ENCODE results near the gene PROCA1.

PROCA1 gene

DNA sequence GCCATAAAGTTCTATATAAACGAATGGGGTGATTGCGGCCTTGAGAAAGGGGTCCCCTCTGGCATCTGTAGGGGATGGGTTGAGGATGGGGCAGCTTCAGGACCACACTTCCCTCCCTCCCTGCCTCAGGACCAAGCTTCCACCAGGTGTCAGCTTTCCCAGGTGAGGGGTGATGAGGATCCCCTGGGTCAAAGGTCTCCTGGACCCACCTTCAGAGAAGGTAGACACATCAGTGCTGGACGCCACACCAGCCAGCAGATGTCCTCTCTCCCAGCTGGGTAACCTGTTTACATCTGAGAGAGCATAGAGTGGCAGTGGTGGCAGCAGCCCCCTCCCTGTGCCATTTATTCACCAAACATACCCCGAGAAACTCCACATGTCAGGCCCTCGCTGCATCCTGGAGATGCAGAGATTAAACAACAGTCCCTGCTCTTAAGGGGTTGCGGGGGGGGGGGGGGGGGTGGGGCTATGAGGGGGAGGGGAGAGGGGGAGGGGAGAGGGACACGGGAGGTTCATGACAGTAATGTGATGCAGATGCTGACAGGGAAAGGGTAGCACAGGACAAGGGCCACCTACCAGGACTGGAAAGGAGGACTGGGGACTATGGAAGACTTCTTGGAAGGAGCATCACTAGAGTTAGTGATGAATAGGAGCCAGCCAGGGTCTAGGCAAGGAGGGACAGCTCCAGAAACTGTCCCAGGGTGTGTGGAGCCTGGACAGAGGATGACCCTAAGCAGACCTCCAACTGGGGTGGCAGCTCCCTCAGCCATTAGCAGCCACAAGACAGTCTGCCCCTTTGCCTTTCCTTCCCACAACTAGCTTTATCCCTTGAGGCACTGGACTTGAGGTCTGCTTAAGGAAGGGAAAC lies 5.0 kb downstream of the PROCA1 start:
- DNase-seq, result no peak

DNA sequence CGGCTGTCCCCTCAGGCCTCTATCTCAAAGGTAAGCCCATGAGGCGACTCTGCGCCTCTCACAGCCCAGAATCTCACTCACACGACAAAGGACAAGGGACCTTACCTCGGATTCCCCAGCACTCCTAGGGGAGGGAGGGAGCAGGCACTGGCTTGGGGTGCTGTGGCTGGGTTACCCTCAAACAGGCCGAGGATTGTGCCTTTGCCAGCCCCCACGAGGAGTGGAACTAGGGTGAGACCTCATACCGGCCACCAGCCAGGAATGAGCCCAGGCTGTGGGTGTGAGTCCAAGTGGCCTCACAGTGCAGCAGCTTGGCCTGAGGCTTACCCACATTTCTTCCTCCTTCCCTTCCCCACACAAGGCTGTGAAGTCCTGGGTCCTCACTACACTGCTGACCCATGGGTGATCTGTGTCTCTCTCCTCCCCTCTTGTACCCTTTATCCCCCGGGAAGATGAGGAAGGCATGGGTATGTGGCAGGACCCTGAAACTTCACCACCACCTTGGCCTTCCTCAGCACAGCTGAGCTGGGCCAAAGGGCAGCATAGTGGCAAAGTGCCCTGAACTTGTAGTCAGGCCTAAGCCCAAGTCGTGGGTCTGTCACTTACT lies 5.9 kb downstream of the PROCA1 start:
- no peak for DNase-seq

DNA sequence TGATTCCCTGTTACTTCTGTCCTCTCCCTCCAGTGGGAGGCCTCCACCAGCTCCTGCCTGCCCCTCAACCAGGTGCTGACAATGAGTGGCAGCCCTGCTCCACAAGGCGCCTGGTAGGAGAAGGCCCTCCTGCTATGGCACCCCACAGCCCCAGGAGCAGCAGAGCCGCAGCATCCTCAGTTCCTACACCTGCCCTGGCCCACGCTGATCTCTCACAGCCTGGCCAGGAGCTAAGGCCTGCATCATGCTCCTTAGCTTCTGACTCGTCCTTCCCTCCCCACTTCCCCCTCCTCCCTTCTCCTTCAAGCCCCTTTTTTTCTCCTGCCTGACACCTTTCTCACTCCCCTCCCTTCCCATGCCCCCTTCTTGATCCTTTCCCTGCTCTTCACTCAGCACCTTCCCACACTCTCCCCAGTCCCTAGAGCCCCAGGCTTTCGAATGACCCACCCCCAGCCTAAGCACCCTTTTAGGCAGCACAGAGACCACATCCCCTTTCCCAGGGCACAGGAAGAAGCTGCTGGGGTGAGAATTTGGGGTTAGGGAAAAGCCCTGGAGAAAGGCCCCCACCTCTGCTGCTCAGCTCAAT lies 6.5 kb downstream of the PROCA1 start:
- no peak for DNase-seq

DNA sequence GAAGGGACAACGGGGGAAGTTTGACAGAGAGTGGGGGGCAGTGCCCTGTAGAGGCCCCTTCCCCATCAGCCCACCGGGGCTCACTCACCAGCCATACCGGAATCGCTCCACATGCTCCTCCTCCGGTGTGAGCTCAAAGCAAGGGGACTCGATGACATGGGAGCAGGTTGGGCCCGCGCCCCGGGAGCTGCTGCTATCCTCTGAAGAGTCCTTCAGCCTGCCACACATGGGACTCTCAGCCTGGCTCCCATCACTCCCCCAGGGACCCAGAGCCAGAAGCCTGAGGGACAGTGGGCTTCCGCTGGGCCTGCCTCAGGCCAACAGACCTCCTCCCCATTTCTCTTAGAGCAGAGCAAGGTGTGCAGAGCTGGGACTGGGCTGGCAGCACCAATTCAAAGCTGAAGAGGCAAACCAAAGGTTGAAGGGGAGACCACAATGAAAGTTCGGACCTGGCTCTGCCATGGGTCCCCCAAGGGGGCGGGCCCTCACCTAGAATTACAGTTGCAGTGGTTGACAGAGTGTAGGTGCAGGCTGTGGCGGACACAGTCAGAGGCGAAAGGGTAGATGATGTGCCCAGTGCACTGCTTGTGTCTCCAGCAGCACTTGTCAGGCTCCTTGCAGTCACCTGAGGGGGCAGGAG lies 7.3 kb downstream of the PROCA1 start:
- no peak for DNase-seq

DNA sequence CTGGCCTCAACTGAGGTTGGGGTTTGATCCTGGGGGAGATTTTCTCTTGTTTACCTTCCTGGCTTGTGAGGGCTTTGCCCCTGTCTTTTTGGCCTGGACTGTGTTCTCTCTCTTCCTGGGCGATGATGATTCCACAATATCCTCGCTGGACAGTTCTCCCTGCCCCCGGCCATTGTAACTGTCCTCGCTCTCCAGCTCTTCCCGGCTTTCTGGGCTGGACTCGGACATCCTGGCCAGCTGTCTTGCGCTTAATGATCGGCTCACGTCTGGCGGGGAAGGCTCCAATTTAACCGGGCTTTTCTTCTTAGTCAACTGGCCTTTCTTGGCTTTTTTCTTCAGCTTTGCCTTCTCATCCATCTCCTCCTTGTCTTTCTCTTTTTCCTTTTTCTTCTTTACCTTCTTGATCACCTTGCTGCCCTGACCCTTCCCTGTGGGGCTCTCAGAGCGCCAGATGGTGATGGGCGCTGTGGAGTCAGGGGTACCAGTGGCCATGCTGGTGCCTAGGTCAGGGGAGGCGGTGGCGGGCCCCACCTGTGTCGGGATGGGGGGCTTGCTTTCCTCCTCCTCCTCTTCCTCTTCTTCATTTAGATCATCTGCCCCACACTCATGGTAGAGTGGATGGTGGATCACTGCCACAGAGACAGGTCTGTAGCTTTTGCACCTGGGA lies 8.0 kb downstream of the PROCA1 start:
- no peak for DNase-seq

DNA sequence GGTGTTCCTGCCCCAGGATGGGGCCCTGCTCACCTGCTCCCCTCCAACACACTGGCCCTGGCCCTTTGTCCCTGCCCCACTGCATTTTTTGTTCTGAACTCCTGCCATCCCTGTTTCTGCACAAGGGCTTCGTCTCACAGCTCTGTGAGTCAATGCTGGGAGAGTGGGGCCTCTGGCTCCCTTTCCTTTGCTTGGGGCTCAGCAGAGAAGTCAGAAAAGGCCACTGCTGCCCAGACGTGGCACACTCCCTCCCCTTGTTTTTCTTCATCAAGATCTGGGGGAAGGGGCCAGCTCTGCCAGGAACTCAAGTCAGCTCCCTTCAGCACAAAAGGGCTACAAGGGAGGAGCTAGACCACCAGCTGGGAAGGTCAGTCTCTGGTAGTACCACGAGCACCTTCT lies 8.9 kb downstream of the PROCA1 start:
- DNase-seq, result no peak

- DNase-seq, result no peak
Observed at GRCh38 chr17:28702026-28702751, 9.5 kb downstream of the PROCA1 start.

GRCh38 chr17:28700830-28701492 lies 10.7 kb downstream of the PROCA1 start:
- no peak for DNase-seq

- DNase-seq, result no peak
Observed at GRCh38 chr17:28700278-28700677, 11.4 kb downstream of the PROCA1 start.

- DNase-seq, result no peak
Observed at GRCh38 chr17:28698253-28698941, 13.3 kb downstream of the PROCA1 start.

DNA sequence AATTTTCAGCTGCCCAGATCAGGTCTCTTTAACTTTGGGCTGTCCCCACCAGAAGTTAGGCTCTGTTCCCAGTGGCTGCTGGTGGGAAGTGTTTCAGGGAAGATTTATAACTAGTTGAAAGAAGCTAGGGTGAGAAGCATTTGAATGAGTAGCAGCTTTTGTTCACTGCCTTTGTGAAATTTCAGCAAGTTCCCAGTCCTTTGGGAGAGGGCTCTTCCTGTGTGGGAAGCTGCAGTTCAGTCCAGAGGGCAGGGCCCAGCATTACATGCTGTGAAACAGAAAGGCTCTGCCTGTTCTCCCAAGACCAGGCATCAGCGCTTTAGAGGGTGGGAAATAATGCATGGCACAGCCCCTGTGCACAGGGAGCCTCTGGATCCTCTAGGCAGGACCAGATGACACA lies 17.8 kb downstream of the PROCA1 start:
- no peak for DNase-seq

DNA sequence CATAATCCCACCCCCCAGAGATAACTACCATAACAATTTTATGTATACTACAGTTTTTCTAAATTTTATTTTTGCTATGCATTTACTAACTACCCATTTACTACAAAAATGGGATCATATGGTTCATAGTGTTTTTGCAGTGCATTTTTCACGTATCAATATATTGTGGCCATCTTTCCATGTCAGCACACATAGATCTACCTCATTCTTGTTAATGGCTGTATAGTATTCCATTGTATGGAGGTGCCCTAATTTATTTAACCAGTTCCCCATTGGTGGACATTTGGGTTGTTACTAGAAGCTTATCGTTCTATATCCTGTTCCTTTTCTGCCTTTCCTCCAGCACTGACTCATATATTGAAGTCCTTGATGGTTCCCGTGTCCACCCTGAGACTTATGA lies 22.7 kb downstream of the PROCA1 start:
- no peak for DNase-seq

DNA sequence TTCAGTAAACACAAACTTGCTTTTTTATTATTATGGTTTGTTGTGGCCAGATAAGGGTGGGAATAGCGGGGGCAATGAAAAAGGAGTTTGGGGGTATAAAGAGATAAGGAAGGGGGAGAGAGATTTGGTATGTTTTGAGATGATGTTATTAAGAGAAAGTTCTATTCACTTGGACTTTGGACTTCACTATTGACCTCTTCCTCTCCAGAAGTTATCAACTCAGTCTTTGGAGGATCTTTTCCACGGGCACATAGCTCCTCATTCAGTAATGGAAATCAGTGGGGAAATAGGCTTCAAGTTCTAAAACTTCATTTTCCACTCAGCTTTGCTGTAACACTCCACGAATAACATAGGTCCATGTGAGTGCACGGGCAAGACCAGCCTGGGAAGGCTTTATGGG lies 23.2 kb downstream of the PROCA1 start:
- DNase-seq, result no peak

DNA sequence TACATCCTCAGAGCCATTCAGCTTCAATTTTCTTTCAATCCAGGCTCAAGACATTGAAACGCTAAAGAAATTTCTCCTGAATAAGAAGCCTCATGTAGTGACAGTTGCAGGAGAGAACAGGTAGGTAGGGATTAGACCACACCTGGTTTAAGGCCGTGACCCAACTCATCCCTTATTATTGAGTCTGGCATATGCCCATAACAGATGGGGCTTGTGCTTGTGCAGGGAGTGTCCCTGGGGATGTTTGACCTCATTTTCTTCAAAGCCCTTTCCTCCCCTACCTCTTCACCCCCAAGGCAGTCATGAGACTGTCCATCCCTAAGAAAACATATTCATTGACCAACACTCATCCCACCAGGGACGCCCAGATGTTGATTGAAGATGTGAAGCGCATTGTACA lies 25.4 kb downstream of the PROCA1 start:
- no peak for DNase-seq

GRCh38 chr17:28685366-28685765 lies 26.3 kb downstream of the PROCA1 start:
- DNase-seq, result no peak

DNA sequence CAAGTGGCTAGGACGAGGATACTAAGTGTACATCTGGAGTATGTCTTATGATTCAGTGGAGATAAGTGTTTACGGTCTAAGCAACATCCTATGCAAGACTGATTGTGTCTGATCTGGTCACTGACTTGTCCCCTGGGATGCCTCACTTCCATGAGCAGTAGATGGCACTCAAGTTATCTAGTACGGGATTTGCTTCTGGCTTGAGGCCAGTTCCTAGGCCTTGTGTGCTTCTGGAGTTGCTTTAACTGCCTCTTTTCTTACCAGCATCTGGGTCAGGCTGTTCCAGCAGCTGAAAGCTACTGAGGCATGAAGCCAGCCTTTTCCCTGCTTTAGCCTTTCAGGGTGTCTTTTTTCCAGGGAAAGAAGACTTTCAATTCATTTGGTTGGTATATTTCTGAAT lies 26.7 kb downstream of the PROCA1 start:
- DNase-seq, result no peak

GRCh38 chr17:28682655-28683054 lies 29.0 kb downstream of the PROCA1 start:
- no peak for DNase-seq

DNA sequence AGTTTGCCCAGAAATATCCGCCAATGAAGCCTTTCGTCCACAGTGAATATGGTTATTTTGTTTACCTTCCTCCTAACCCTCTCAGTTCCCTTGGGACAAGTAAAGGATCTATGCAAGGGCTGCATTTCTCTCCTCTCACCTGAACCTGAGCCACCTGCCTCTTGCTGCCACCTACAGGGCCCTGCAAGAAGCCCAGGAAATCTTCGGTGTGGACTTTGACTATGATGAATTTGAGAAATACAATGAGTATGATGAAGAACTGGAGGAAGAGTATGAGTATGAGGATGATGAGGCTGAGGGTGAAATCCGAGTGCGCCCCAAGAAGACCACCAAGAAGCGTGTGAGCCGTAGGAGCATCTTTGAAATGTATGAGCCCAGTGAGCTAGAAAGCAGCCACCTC lies 35.7 kb downstream of the PROCA1 start:
- no peak for DNase-seq

DNA sequence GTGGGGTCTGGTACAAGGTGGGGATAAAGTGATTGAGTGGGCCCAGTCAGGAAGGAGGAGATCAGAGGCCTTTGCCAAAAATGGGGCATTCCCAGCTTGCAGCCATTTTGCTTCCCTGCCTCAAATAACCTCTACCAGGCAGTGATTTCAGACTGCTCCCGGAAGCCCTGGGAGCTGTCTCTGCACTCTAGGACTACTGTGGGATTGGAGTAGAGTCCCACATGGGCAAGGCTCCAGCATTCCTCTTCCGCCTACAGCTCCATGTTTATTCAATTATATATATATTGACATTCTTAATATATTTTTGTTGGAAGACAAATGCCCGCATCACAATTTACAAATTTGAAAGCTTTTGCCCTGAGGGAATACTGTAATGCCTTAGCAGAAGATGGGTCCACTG lies 36.2 kb downstream of the PROCA1 start:
- no peak for DNase-seq

GRCh38 chr17:28669918-28670317 lies 41.8 kb downstream of the PROCA1 start:
- no peak for DNase-seq

DNA sequence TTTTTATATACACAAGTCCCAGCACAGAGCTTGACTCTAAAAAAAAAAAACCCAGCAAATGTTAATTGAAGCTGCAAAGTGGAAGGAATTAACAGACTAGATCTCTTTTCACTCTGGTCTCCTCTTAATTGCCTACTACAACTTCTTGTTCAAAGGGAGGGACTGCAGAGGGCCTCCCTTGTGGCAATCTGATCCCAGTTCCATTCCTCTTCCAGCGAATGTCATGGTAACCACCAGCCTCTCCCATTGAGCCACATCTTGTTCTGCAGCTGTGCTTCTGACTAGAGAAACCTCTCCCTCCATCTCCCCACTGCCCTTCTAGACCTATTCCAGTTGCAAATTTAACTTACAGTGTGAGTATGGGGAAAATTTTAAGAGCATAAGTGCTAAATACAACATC lies 43.8 kb downstream of the PROCA1 start:
- DNase-seq, result no peak

Data from activated CD8-positive, alpha-beta memory T cell treated with anti-CD3 and anti-CD28 coated beads, Interleukin-2, amount 50 U/mL, for 4 hours (primary cell).